ENCODE results near the gene THBS3.
"Not testable (repeated sequence)": the region's sequence is repeated elsewhere in the genome, so short reads cannot be mapped to it uniquely, and the experiment has no call there.

The THBS3 gene

GRCh38 chr1:155197901-155198546, 9.7 kb downstream of the THBS3 start:
- Histone ChIP-seq H3K4me1 (ENCODE audit: control insufficient read depth, low read depth, low read length) (peaks cover 5% of the 10 kb centered on the region), H3K56ac (ENCODE audit: low read length) (no peak overlapping the region), H4K5ac (ENCODE audit: low read length) (no peak overlapping the region), H3K36me3 (ENCODE audit: control insufficient read depth, insufficient read depth, low read length) (peaks cover 1% of the 10 kb centered on the region), H2AK5ac (ENCODE audit: low read length) (no peak overlapping the region), H3K9ac (ENCODE audit: low read length) (no peak overlapping the region), H2BK5ac (ENCODE audit: low read length) (no peak overlapping the region), H3K4ac (ENCODE audit: low read depth, low read length) (no peak overlapping the region), H3K27ac (ENCODE audit: low read depth, low read length) (no peak overlapping the region), H3K18ac (ENCODE audit: low read length) (no peak overlapping the region), H2BK15ac (replicated peaks; ENCODE audit: low read depth) (no peak overlapping the region), H3K4me2 (ENCODE audit: low read length) (no peak overlapping the region), H3K79me2 (ENCODE audit: control insufficient read depth, insufficient read depth, low read length) (peaks cover 13% of the 10 kb centered on the region), H3K79me1 (ENCODE audit: low read length) (no peaks in the 10 kb centered on the region), H3K27me3 (ENCODE audit: insufficient read depth, low read length, poor library complexity) (no peaks in the 10 kb centered on the region), H4K8ac (ENCODE audit: low read depth, low read length) (no peak overlapping the region), H2BK120ac (ENCODE audit: low read depth, low read length) (no peak overlapping the region), H3K4me3 (ENCODE audit: low read length) (no peak overlapping the region), H3K23ac (ENCODE audit: low read length) (no peak overlapping the region)
- no CpG with 5 or more reads among the region's 15 CpGs for WGBS (ENCODE audit: extremely low coverage, insufficient coverage, low lambda C conversion rate)
- no peak for DNase-seq

DNA sequence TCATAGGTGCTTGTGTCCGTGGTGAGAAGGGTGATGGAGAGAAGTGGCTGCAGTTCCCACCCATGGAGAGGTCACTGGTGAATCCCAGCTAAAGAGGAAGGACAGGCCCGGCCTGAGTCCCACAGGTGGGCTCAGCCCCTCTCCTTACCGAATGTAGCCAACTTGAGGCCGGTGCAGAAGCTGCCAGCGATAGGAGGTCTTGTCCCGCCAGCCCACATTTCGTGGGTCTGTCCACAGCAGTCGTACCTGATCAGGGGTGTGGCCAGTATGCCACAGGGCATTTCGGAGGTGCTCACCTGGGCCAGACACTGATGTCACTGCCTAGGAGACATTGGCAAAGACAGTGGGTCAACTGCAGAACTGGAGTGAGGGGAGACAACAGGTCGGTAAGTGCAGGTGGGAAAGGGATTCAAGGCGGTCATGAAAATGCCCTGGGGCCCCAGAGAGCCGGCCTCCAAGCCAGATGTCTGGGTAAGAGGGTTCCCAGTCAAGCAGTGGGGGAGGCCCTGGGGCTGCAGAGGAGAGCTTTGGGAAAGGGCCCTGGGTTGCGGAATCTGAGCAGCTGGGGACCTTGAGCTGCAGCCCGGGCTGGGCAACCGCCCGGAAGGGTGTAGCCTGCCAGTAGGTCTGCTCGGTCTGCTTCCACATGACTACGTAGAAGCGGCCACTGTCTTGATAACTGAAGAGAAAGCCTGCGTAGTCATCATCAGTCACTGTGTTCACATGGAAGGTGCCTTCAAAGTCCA, 10.6 kb downstream of the THBS3 start:
- no peak overlapping the region for H3K23ac ChIP-seq (ENCODE audit: low read length)
- H4K8ac ChIP-seq (ENCODE audit: low read depth, low read length) = no peak overlapping the region
- DNase-seq = no peak
- WGBS (ENCODE audit: extremely low coverage, insufficient coverage, low lambda C conversion rate) = no CpG with 5 or more reads among the region's 20 CpGs
- peak overlapping the region; percentile 4 for H3K9ac ChIP-seq (ENCODE audit: low read length)
- H3K27me3 ChIP-seq (ENCODE audit: insufficient read depth, low read length, poor library complexity) = no peaks in the 10 kb centered on the region
- H3K4me2 ChIP-seq (ENCODE audit: low read length) = no peak overlapping the region
- no peak overlapping the region for H4K5ac ChIP-seq (ENCODE audit: low read length)
- no peak overlapping the region for H3K4me3 ChIP-seq (ENCODE audit: low read length)
- peaks cover 13% of the 10 kb centered on the region for H3K79me2 ChIP-seq (ENCODE audit: control insufficient read depth, insufficient read depth, low read length)
- H2BK5ac ChIP-seq (ENCODE audit: low read length) = no peak overlapping the region
- H2AK5ac ChIP-seq (ENCODE audit: low read length) = no peak overlapping the region
- H3K18ac ChIP-seq (ENCODE audit: low read length) = no peak overlapping the region
- peaks cover 1% of the 10 kb centered on the region for H3K36me3 ChIP-seq (ENCODE audit: control insufficient read depth, insufficient read depth, low read length)
- H3K79me1 ChIP-seq (ENCODE audit: low read length) = no peaks in the 10 kb centered on the region
- H2BK15ac ChIP-seq (replicated peaks; ENCODE audit: low read depth) = no peak overlapping the region
- no peak overlapping the region for H3K4ac ChIP-seq (ENCODE audit: low read depth, low read length)
- peak overlapping the region; percentile 45 for H3K56ac ChIP-seq (ENCODE audit: low read length)
- no peak overlapping the region for H2BK120ac ChIP-seq (ENCODE audit: low read depth, low read length)
- H3K4me1 ChIP-seq (ENCODE audit: control insufficient read depth, low read depth, low read length) = peaks cover 5% of the 10 kb centered on the region
- H3K27ac ChIP-seq (ENCODE audit: low read depth, low read length) = no peak overlapping the region

- Histone ChIP-seq H3K27me3 (ENCODE audit: insufficient read depth, low read length, poor library complexity) (no peaks in the 10 kb centered on the region), H3K4me2 (ENCODE audit: low read length) (peak overlapping the region; percentile 57), H3K36me3 (ENCODE audit: control insufficient read depth, insufficient read depth, low read length) (peaks cover 1% of the 10 kb centered on the region), H2AK5ac (ENCODE audit: low read length) (no peak overlapping the region), H3K79me2 (ENCODE audit: control insufficient read depth, insufficient read depth, low read length) (peaks cover 13% of the 10 kb centered on the region), H2BK15ac (replicated peaks; ENCODE audit: low read depth) (no peak overlapping the region), H2BK5ac (ENCODE audit: low read length) (no peak overlapping the region), H4K5ac (ENCODE audit: low read length) (no peak overlapping the region), H3K23ac (ENCODE audit: low read length) (no peak overlapping the region), H4K8ac (ENCODE audit: low read depth, low read length) (no peak overlapping the region), H2BK120ac (ENCODE audit: low read depth, low read length) (no peak overlapping the region), H3K79me1 (ENCODE audit: low read length) (no peaks in the 10 kb centered on the region), H3K18ac (ENCODE audit: low read length) (no peak overlapping the region), H3K27ac (ENCODE audit: low read depth, low read length) (peak overlapping the region; percentile 30), H3K4me3 (ENCODE audit: low read length) (no peak overlapping the region), H3K56ac (ENCODE audit: low read length) (peak overlapping the region; percentile 65), H3K4me1 (ENCODE audit: control insufficient read depth, low read depth, low read length) (peaks cover 5% of the 10 kb centered on the region), H3K4ac (ENCODE audit: low read depth, low read length) (no peak overlapping the region), H3K9ac (ENCODE audit: low read length) (peak overlapping the region; percentile 57)
- DNase-seq = peak; percentile 93
- no CpG with 5 or more reads among the region's 6 CpGs for WGBS (ENCODE audit: extremely low coverage, insufficient coverage, low lambda C conversion rate)
Measured at GRCh38 chr1:155196103-155196892, 11.4 kb downstream of the THBS3 start.

- Histone ChIP-seq H3K4ac (ENCODE audit: low read depth, low read length) (peak overlapping the region; percentile 42), H2BK5ac (ENCODE audit: low read length) (no peak overlapping the region)
- no peak for DNase-seq
Measured at GRCh38 chr1:155195201-155196102, 12.2 kb downstream of the THBS3 start.

DNA sequence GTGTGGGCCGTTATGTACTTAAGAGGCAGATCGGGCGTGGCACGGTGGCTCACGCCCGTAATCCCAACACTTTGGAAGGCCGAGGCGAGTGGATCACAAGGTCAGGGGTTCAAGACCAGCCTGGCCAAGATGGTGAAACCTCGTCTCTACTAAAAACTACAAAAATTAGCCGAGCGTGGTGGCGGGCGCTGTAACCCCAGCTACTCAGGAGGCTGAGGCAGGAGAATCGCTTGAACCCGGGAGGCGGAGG, 13.8 kb downstream of the THBS3 start:
- Histone ChIP-seq H3K27ac (ENCODE audit: low read depth, low read length) (peak overlapping the region; percentile 69), H2BK5ac (ENCODE audit: low read length) (peak overlapping the region; percentile 78), H3K4me2 (ENCODE audit: low read length) (peak overlapping the region; percentile 91), H3K4me3 (ENCODE audit: low read length) (peak overlapping the region; percentile 66), H3K79me2 (ENCODE audit: control insufficient read depth, insufficient read depth, low read length) (peaks cover 13% of the 10 kb centered on the region), H3K9ac (ENCODE audit: low read length) (peak overlapping the region; percentile 95), H3K56ac (ENCODE audit: low read length) (peak overlapping the region; percentile 99), H2AK5ac (ENCODE audit: low read length) (peak overlapping the region; percentile 88)
- not testable (repeated sequence) for H3K79me1 ChIP-seq (ENCODE audit: low read length); H3K36me3 ChIP-seq (ENCODE audit: control insufficient read depth, insufficient read depth, low read length); H4K8ac ChIP-seq (ENCODE audit: low read depth, low read length); H3K23ac ChIP-seq (ENCODE audit: low read length); H3K18ac ChIP-seq (ENCODE audit: low read length); H3K27me3 ChIP-seq (ENCODE audit: insufficient read depth, low read length, poor library complexity); H2BK120ac ChIP-seq (ENCODE audit: low read depth, low read length); DNase-seq; H2BK15ac ChIP-seq (replicated peaks; ENCODE audit: low read depth); H4K5ac ChIP-seq (ENCODE audit: low read length); H3K4me1 ChIP-seq (ENCODE audit: control insufficient read depth, low read depth, low read length); H3K4ac ChIP-seq (ENCODE audit: low read depth, low read length)
- no CpG with 5 or more reads among the region's 16 CpGs for WGBS (ENCODE audit: extremely low coverage, insufficient coverage, low lambda C conversion rate)

More at GRCh38 chr1:155195201-155196102, 12.2 kb downstream of the THBS3 start:
- Histone ChIP-seq H3K23ac (ENCODE audit: low read length) (no peak overlapping the region), H3K79me2 (ENCODE audit: control insufficient read depth, insufficient read depth, low read length) (peaks cover 13% of the 10 kb centered on the region), H3K4me2 (ENCODE audit: low read length) (peak overlapping the region; percentile 57), H4K8ac (ENCODE audit: low read depth, low read length) (no peak overlapping the region), H3K36me3 (ENCODE audit: control insufficient read depth, insufficient read depth, low read length) (peaks cover 1% of the 10 kb centered on the region), H3K4me3 (ENCODE audit: low read length) (peak overlapping the region; percentile 69), H2BK15ac (replicated peaks; ENCODE audit: low read depth) (no peak overlapping the region), H3K4me1 (ENCODE audit: control insufficient read depth, low read depth, low read length) (peaks cover 5% of the 10 kb centered on the region), H3K27me3 (ENCODE audit: insufficient read depth, low read length, poor library complexity) (no peaks in the 10 kb centered on the region), H3K18ac (ENCODE audit: low read length) (peak overlapping the region; percentile 57), H2AK5ac (ENCODE audit: low read length) (no peak overlapping the region), H3K56ac (ENCODE audit: low read length) (peak overlapping the region; percentile 65), H3K9ac (ENCODE audit: low read length) (peak overlapping the region; percentile 57), H3K27ac (ENCODE audit: low read depth, low read length) (peak overlapping the region; percentile 30), H2BK120ac (ENCODE audit: low read depth, low read length) (no peak overlapping the region), H3K79me1 (ENCODE audit: low read length) (no peaks in the 10 kb centered on the region), H4K5ac (ENCODE audit: low read length) (no peak overlapping the region)
- WGBS (ENCODE audit: extremely low coverage, insufficient coverage, low lambda C conversion rate) = no CpG with 5 or more reads among the region's 27 CpGs

Measured in mesendoderm (in vitro differentiated cells).